HepG2 (cell line): ENCODE measurements around the gene ECE2. TPM values are rescaled to one million over a fixed set of nuclear protein-coding genes. Genes with fewer than 3 reads are reported as not detected.
A peak's percentile ranks its signal among the peaks of the same experiment; 100 is the strongest.

Source experiments
- BHLHE40 ChIP-seq: IDR thresholded peaks from 2 replicates; pipeline ENCODE4 v1.6.1; 2011; ENCODE audit warnings: low read length, improper control_type of control experiment
- FIP1L1 ChIP-seq: fragments of 200-400 bp; formaldehyde crosslinking; IDR thresholded peaks from 2 replicates; pipeline ENCODE4 v1.6.1; 2018; ENCODE audit warnings: low read depth, mild to moderate bottlenecking, low read length, moderate library complexity, borderline replicate concordance; ENCODE audit not compliant: insufficient read depth
- SNAPC4 ChIP-seq: sonication (generic); formaldehyde crosslinking; IDR thresholded peaks from 2 replicates; pipeline ENCODE4 v1.4.0; 2020; ENCODE audit warnings: mild to moderate bottlenecking, missing genetic modification reagents
- SRSF1 ChIP-seq: fragments of 200-400 bp; formaldehyde crosslinking; optimal IDR thresholded peaks from 2 replicates; pipeline ENCODE3; 2017; ENCODE audit warnings: mild to moderate bottlenecking, low read depth, low read length, moderate library complexity
- TMF1 ChIP-seq: sonication (generic); formaldehyde crosslinking; IDR thresholded peaks from 2 replicates; pipeline ENCODE4 v1.8.1; 2022; ENCODE audit warnings: low read depth, missing genetic modification reagents
- ZFP37 ChIP-seq: sonication (generic); formaldehyde crosslinking; IDR thresholded peaks from 2 replicates; pipeline ENCODE4 v1.4.0; 2020; ENCODE audit warnings: missing genetic modification reagents, borderline replicate concordance
- ZNF136 ChIP-seq: sonication (generic); formaldehyde crosslinking; IDR thresholded peaks from 2 replicates; pipeline ENCODE4 v1.8.1; 2022; ENCODE audit warnings: low read depth, mild to moderate bottlenecking, moderate library complexity, missing genetic modification reagents
- ZNF281 ChIP-seq: sonication (generic); formaldehyde crosslinking; IDR thresholded peaks from 2 replicates; pipeline ENCODE4 v1.4.0; 2020; ENCODE audit warnings: missing genetic modification reagents, borderline replicate concordance
- ZNF883 ChIP-seq: sonication (generic); formaldehyde crosslinking; IDR thresholded peaks from 2 replicates; pipeline ENCODE4 v1.5.1; 2020; ENCODE audit warnings: mild to moderate bottlenecking, missing genetic modification reagents; ENCODE audit errors: not compliant biosample characterization
- polyA plus RNA-seq, 8 experiments: library from polyadenylated mRNA; depleted of rRNA in 3 of 8; stranded (reverse) in 7 of 8; unstranded in 1 of 8; fragments of >200 nt; fragmentation: Illumina TruSeq in 4 of 8; extraction: Trizol in 4 of 8; gene quantifications; 2 replicates each; pipeline versions ENCODE4 v1.2.1 to v1.2.3, GENCODE V29; 2011 to 2016; ENCODE audit warnings: low read depth in 4 of 8, missing spikeins in 1 of 8, mixed read lengths in 1 of 8; ENCODE audit not compliant: insufficient read depth in 1 of 8
- total RNA-seq, 5 experiments: library from RNA; depleted of rRNA; stranded (reverse); fragments of >200 nt; fragmentation: Illumina TruSeq; extraction: Trizol; gene quantifications; 2 replicates each; pipeline ENCODE4 v1.2.3, GENCODE V29; 2016; ENCODE audit warnings: low read depth in 1 of 5
- TF ChIP-seq, protein P1 (sequence below): IDR thresholded peaks from 2 replicates; pipeline ENCODE4 v1.6.1; 2016; ENCODE audit warnings: control low read depth
- TF ChIP-seq, protein P2 (sequence below), 2 experiments: sonication (generic) in 1 of 2; formaldehyde crosslinking in 1 of 2; IDR thresholded peaks; 2 replicates each; pipeline versions ENCODE4 v1.4.0 to v1.6.1; 2016 to 2020; ENCODE audit warnings: borderline replicate concordance in 1 of 2, low read depth in 1 of 2, mild to moderate bottlenecking in 1 of 2, missing genetic modification reagents in 1 of 2

The ECE2 gene
- total and polyA plus RNA-seq, 2 of the 13 experiments (the other 11 are each of a cell fraction or from before 2014, with no cell fraction given), result not detected

DNA sequence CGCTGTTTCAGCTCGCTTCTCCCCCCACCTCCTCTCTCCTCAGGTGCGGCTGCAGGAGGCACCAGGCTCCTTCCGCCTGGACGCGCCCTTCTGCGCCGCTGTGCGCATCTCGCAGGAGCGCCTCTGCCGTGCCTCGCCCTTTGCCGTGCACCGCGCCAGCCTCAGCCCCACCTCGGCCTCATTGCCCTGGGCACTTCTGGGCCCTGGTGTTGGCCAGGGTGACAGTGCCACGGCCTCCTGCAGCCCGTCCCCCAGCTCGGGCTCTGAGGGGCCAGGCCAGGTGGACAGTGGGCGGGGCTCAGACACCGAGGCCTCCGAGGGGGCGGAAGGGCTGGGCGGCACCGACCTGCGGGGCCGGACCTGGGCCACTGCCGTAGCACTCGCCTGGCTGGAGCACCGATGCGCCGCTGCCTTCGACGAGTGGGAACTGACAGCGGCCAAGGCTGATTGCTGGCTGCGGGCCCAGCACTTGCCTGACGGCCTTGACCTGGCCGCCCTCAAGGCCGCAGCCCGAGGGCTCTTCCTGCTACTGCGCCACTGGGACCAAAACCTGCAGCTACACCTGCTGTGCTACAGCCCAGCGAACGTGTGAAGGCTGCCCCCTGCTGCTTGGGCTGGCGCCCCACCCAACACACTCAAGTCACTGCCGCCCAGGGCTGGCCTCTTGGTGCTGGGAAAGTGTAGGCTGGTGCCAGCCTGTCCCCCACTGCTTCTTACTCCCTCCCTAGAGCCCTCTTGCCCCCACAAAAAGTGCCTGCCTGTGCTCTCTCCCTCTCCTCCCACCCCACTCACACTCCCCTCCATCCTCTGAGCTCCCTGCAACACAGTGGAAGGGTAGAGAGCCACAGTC is 34.1 kb upstream of the ECE2 start (continued):
- no peak for TF ChIP-seq SNAPC4 (CRISPR knock-in tag)
- 0 out of 2 replicates have a peak, but pooled peaks have one; percentile 24 for TF ChIP-seq ZNF281
- no peak for TF ChIP-seq ZNF136 (CRISPR knock-in tag)
- TF ChIP-seq ZFP37 (CRISPR knock-in tag), result peak; percentile 93; the same call in 1 of the 2 replicates
- peak; percentile 47; the same call in 1 of the 2 replicates for TF ChIP-seq BHLHE40
- TF ChIP-seq ZNF883 (CRISPR knock-in tag), result no peak
- TF ChIP-seq SRSF1, result no peak
- TF ChIP-seq FIP1L1, result no peak
- TF ChIP-seq TMF1 (CRISPR knock-in tag), result no peak; the same call in 1 of the 2 replicates
- TF ChIP-seq, protein P1, sequence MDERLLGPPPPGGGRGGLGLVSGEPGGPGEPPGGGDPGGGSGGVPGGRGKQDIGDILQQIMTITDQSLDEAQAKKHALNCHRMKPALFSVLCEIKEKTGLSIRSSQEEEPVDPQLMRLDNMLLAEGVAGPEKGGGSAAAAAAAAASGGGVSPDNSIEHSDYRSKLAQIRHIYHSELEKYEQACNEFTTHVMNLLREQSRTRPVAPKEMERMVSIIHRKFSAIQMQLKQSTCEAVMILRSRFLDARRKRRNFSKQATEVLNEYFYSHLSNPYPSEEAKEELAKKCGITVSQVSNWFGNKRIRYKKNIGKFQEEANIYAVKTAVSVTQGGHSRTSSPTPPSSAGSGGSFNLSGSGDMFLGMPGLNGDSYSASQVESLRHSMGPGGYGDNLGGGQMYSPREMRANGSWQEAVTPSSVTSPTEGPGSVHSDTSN (CRISPR knock-in tag), result no peak
- TF ChIP-seq, protein P2, sequence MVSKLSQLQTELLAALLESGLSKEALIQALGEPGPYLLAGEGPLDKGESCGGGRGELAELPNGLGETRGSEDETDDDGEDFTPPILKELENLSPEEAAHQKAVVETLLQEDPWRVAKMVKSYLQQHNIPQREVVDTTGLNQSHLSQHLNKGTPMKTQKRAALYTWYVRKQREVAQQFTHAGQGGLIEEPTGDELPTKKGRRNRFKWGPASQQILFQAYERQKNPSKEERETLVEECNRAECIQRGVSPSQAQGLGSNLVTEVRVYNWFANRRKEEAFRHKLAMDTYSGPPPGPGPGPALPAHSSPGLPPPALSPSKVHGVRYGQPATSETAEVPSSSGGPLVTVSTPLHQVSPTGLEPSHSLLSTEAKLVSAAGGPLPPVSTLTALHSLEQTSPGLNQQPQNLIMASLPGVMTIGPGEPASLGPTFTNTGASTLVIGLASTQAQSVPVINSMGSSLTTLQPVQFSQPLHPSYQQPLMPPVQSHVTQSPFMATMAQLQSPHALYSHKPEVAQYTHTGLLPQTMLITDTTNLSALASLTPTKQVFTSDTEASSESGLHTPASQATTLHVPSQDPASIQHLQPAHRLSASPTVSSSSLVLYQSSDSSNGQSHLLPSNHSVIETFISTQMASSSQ (IDR thresholded peaks at IDR 0.05; ENCODE audit: low read depth), result no peak
- TF ChIP-seq, protein P2 (CRISPR knock-in tag; IDR thresholded peaks at IDR 0.05; ENCODE audit: borderline replicate concordance), result peak; percentile 90
